Mucosa of rectum (tissue), 2 donors: ENCODE results near the gene CDC42EP3.
A peak's percentile ranks its signal among the peaks of the same experiment; 100 is the strongest.

Experiments used
- H3K27ac ChIP-seq, 2 donors: one replicate each; pipeline ENCODE4 v1.7.0; 2013; ENCODE audit warnings: inconsistent platforms in 2 of 2, low read depth in 2 of 2, low read length in 2 of 2
- H3K27me3 ChIP-seq, 2 donors: one replicate each; pipeline ENCODE4 v1.7.0; 2013; ENCODE audit warnings: low read length in 2 of 2; ENCODE audit not compliant: control insufficient read depth in 2 of 2, insufficient read depth in 2 of 2
- H3K36me3 ChIP-seq, 2 donors: one replicate each; pipeline ENCODE4 v1.7.0; 2013; ENCODE audit warnings: low read length in 2 of 2; ENCODE audit not compliant: control insufficient read depth in 2 of 2, insufficient read depth in 2 of 2
- H3K4me1 ChIP-seq, 2 donors: one replicate each; pipeline ENCODE4 v1.7.0; 2013; ENCODE audit warnings: low read length in 2 of 2, mild to moderate bottlenecking in 1 of 2; ENCODE audit not compliant: control insufficient read depth in 2 of 2, insufficient read depth in 2 of 2
- H3K4me3 ChIP-seq, 2 donors: one replicate each; pipeline ENCODE4 v1.7.0; 2013; ENCODE audit warnings: low read length in 2 of 2
- H3K9ac ChIP-seq, 2 donors: one replicate each; pipeline ENCODE4 v1.7.0; 2013; ENCODE audit warnings: low read length in 2 of 2, low read depth in 1 of 2, mild to moderate bottlenecking in 1 of 2
- H3K9me3 ChIP-seq, 2 donors: one replicate each; pipeline ENCODE4 v1.7.0; 2013; ENCODE audit warnings: low read length in 2 of 2; ENCODE audit not compliant: control insufficient read depth in 2 of 2
- donor health status: healthy.
- donor health status: Normal muscosa, but diverticular disease.

Gene CDC42EP3

GRCh38 chr2:37649518-37649917 is 21.9 kb downstream of the CDC42EP3 start:
- Histone ChIP-seq H3K27ac (no peak overlapping the region), H3K27me3 (no peaks in the 10 kb centered on the region), H3K9ac (no peak overlapping the region), H3K4me1 (peaks cover 13 to 25% of the 10 kb centered on the region in 2 donors), H3K4me3 (no peak overlapping the region), H3K9me3 (no peaks in the 10 kb centered on the region), H3K36me3 (peaks cover 4 to 13% of the 10 kb centered on the region in 2 donors)

- Histone ChIP-seq H3K4me1 (peaks cover 8 to 18% of the 10 kb centered on the region in 2 donors), H3K9ac (no peak overlapping the region), H3K36me3 (peaks cover 9 to 13% of the 10 kb centered on the region in 2 donors), H3K27ac (peak overlapping the region; percentile 52 to 69), H3K27me3 (no peaks in the 10 kb centered on the region), H3K9me3 (no peaks in the 10 kb centered on the region), H3K4me3 (no peak overlapping the region)
Measured at GRCh38 chr2:37648331-37649011, 23.0 kb downstream of the CDC42EP3 start.

GRCh38 chr2:37647971-37648330 is 23.5 kb downstream of the CDC42EP3 start:
- H3K27me3 ChIP-seq: no peaks in the 10 kb centered on the region
- no peaks in the 10 kb centered on the region for H3K9me3 ChIP-seq
- H3K36me3 ChIP-seq: peaks cover 9 to 16% of the 10 kb centered on the region in 2 donors
- no peak overlapping the region for H3K4me3 ChIP-seq
- H3K9ac ChIP-seq: no peak overlapping the region
- peak overlapping the region; percentile 52 to 69 for H3K27ac ChIP-seq
- H3K4me1 ChIP-seq: peaks cover 10 to 13% of the 10 kb centered on the region in 2 donors

DNA sequence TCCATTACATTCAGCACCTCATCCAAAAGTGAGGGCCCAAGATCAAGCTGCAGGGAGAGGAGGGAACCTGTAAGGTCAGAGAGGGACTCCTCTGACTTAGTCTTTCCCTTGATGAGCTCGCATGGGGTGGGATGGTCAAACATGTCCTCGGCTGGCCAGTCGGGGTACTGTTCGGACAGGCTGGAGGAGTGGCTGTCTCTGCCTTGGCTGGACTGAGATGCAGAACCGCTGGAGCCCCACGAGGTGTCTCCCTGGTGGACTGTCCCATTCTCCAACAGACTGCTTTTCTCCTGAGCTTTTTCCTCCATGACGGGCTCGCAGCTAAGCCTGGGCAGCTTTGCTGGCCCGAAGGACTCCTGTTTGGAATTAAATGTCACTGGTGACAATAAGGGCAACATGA is 25.6 kb downstream of the CDC42EP3 start:
- H3K27ac ChIP-seq: no peak overlapping the region

GRCh38 chr2:37645362-37645761 is 26.1 kb downstream of the CDC42EP3 start:
- H3K27me3 ChIP-seq: no peaks in the 10 kb centered on the region
- peaks cover 7 to 9% of the 10 kb centered on the region in 2 donors for H3K4me1 ChIP-seq
- no peaks in the 10 kb centered on the region for H3K9me3 ChIP-seq
- no peak overlapping the region for H3K9ac ChIP-seq
- no peak overlapping the region for H3K4me3 ChIP-seq
- peaks cover 9 to 16% of the 10 kb centered on the region in 2 donors for H3K36me3 ChIP-seq
- no peak overlapping the region for H3K27ac ChIP-seq

More for the DNA sequence above, 25.6 kb downstream of the CDC42EP3 start:
- Histone ChIP-seq H3K9ac (no peak overlapping the region), H3K27me3 (no peaks in the 10 kb centered on the region), H3K4me1 (peaks cover 7 to 9% of the 10 kb centered on the region in 2 donors), H3K36me3 (peaks cover 9 to 16% of the 10 kb centered on the region in 2 donors), H3K4me3 (no peak overlapping the region), H3K9me3 (no peaks in the 10 kb centered on the region)

DNA sequence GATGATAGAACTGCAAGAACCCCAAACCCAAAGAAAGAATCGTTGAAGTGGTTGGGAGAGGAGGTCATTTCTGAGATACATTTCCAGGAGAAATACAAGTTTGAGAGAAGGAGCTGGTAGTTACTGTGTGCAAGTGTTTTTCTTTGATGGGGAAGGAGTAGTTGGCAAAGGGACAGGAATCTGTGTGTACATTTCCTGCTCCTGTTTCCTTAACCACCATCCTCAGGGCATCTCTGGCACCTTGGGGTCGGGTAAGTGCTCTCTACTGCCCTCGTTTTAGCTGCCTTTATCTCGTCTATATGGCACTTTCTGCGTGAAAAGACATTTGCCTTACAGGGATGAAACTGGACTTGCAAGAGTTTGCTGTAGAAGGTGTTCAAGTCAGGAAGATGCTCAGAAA is 27.3 kb downstream of the CDC42EP3 start:
- Histone ChIP-seq H3K36me3 (peaks cover 9 to 16% of the 10 kb centered on the region in 2 donors), H3K9me3 (no peaks in the 10 kb centered on the region), H3K4me3 (no peak overlapping the region), H3K27ac (no peak overlapping the region), H3K4me1 (peaks cover 7 to 9% of the 10 kb centered on the region in 2 donors), H3K9ac (no peak overlapping the region), H3K27me3 (no peaks in the 10 kb centered on the region)

DNA sequence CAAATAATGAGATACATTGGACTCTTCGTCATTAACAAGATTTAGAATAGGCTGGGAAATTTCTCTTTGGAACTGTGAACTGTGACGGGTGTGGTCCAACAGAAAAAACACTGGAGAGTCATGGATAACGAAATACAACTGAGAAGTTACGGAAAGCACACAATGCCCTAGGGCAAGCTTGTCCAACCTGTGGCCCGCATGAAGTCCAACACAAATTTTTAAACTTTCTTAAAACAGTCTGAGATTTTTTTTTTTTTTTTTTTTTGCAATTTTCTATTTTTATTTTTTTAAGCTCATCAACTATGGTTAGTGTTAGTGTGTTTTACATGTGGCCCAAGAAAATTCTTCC is 27.7 kb downstream of the CDC42EP3 start:
- H3K27ac ChIP-seq: no peak overlapping the region
- no peaks in the 10 kb centered on the region for H3K9me3 ChIP-seq
- peaks cover 7 to 8% of the 10 kb centered on the region in 2 donors for H3K4me1 ChIP-seq
- H3K27me3 ChIP-seq: no peaks in the 10 kb centered on the region
- peaks cover 9 to 16% of the 10 kb centered on the region in 2 donors for H3K36me3 ChIP-seq
- H3K9ac ChIP-seq: no peak overlapping the region
- no peak overlapping the region for H3K4me3 ChIP-seq

DNA sequence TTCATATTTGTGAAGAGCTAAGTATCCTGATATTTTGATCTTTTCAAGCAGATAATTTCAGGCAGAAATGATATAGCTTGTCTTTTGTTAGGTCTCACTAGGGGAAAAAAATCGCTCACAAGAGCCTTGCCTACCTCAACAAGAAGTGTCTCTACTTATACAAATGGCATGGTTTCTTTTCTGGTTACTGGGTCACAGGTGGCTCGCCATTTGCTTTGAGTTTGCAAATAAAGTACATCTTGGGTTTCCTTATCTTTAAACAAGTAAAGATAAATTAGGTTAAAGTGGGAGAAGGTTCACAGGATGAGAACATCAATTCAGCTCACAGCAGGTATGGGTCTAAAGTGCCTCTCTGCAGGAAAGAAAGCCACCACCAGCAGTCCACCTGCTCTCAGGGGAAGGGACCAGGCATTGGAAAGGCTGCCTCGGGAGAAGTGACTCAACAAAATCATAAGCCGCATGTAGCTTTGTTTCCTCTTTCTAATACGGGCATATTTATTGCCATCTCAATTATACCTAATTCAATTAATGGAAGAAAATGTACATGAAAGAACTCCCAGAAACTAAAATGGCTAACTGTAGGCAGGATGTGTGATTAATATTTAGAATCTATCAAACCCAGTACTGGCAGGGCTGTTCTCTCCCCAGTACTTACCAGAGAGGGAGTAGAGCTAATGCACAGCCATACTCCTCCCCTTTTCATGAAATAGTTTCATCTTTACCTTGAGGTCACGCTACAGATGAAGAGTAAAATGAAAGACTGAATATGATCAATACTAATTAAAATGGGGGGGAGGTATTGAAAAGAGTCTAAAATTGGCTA is 28.3 kb downstream of the CDC42EP3 start:
- H3K9ac ChIP-seq: no peak overlapping the region
- no peak overlapping the region for H3K27ac ChIP-seq
- no peak overlapping the region for H3K4me3 ChIP-seq
- H3K27me3 ChIP-seq: no peaks in the 10 kb centered on the region
- H3K4me1 ChIP-seq: peaks cover 2 to 3% of the 10 kb centered on the region in 2 donors
- no peaks in the 10 kb centered on the region for H3K9me3 ChIP-seq
- peaks cover 9 to 16% of the 10 kb centered on the region in 2 donors for H3K36me3 ChIP-seq

- Histone ChIP-seq H3K9me3 (no peaks in the 10 kb centered on the region), H3K36me3 (peaks cover 9 to 16% of the 10 kb centered on the region in 2 donors), H3K4me3 (no peak overlapping the region), H3K9ac (no peak overlapping the region), H3K4me1 (peaks cover 0 to 3% of the 10 kb centered on the region in 2 donors), H3K27ac (no peak overlapping the region), H3K27me3 (no peaks in the 10 kb centered on the region)
Measured at GRCh38 chr2:37641582-37642171, 29.8 kb downstream of the CDC42EP3 start.

- peaks cover 0 to 7% of the 10 kb centered on the region in 2 donors for H3K4me1 ChIP-seq
- H3K27ac ChIP-seq: no peak overlapping the region
- H3K4me3 ChIP-seq: no peak overlapping the region
- H3K9me3 ChIP-seq: no peaks in the 10 kb centered on the region
- no peak overlapping the region for H3K9ac ChIP-seq
- no peaks in the 10 kb centered on the region for H3K27me3 ChIP-seq
- H3K36me3 ChIP-seq: peaks cover 3 to 7% of the 10 kb centered on the region in 2 donors
Measured at GRCh38 chr2:37639631-37640030, 31.8 kb downstream of the CDC42EP3 start.
